DND-41 (cell line): ENCODE data around the gene SLC25A34.

Experiments
- ATAC-seq: fragments of 200-7000 bp; cut with Tn5 transposase; 3 replicates; pipeline ENCODE4 v1.9.1; 2021; ENCODE audit warnings: low read depth; ENCODE audit not compliant: insufficient read depth
- DNase-seq: peaks from one replicate; pipeline ENCODE4 v3.0.0-alpha.2; 2020
- H2AFZ ChIP-seq: 2 replicates; pipeline ENCODE4 v1.6.0; 2012; ENCODE audit warnings: low read depth, low read length
- H3K27ac ChIP-seq: 2 replicates; pipeline ENCODE4 v1.5.1; 2012; ENCODE audit warnings: low read length, inconsistent platforms
- H3K27me3 ChIP-seq: fragments of 200-600 bp; sonication (generic); 2 replicates; pipeline ENCODE4 v1.6.0; 2012; ENCODE audit warnings: low read length, mild to moderate bottlenecking, inconsistent platforms; ENCODE audit not compliant: insufficient read depth, poor library complexity
- H3K36me3 ChIP-seq: 2 replicates; pipeline ENCODE4 v1.5.1; 2012; ENCODE audit warnings: low read length, inconsistent platforms; ENCODE audit not compliant: insufficient read depth
- H3K4me1 ChIP-seq: 2 replicates; pipeline ENCODE4 v1.5.1; 2012; ENCODE audit warnings: mild to moderate bottlenecking, low read length; ENCODE audit not compliant: insufficient read depth
- H3K4me2 ChIP-seq: 2 replicates; pipeline ENCODE4 v1.6.0; 2012; ENCODE audit warnings: mild to moderate bottlenecking, moderate library complexity, low read length, inconsistent platforms; ENCODE audit not compliant: insufficient read depth
- H3K4me3 ChIP-seq, 2 experiments: fragments of 200-600 bp in 1 of 2; shearing (Covaris generic) in 1 of 2; 2 replicates each; pipeline ENCODE4 v1.5.1; 2012 to 2016; ENCODE audit warnings: inconsistent platforms in 2 of 2, low read length in 2 of 2, mild to moderate bottlenecking in 2 of 2, low read depth in 1 of 2, moderate library complexity in 1 of 2
- H3K79me2 ChIP-seq: 2 replicates; pipeline ENCODE4 v1.6.0; 2012; ENCODE audit warnings: low read length, inconsistent platforms; ENCODE audit not compliant: insufficient read depth
- H3K9ac ChIP-seq: 2 replicates; pipeline ENCODE4 v1.6.0; 2012; ENCODE audit warnings: low read depth, mild to moderate bottlenecking, inconsistent platforms, low read length, moderate library complexity
- H3K9me3 ChIP-seq: 2 replicates; pipeline ENCODE4 v1.5.1; 2012; ENCODE audit warnings: low read length, moderate library complexity, mild to moderate bottlenecking, inconsistent platforms; ENCODE audit not compliant: insufficient read depth, severe bottlenecking
- H4K20me1 ChIP-seq: 2 replicates; pipeline ENCODE4 v1.6.0; 2012; ENCODE audit warnings: low read length; ENCODE audit not compliant: insufficient read depth
- CTCF ChIP-seq: IDR thresholded peaks from 2 replicates; pipeline ENCODE4 v1.5.1; 2012; ENCODE audit warnings: borderline replicate concordance, low read length, moderate library complexity, mild to moderate bottlenecking; ENCODE audit not compliant: poor library complexity, severe bottlenecking; ENCODE audit errors: extremely low read depth
- EZH2 ChIP-seq: IDR thresholded peaks from 3 replicates; pipeline ENCODE4 v1.6.1; 2012; ENCODE audit warnings: borderline replicate concordance, low read depth, mild to moderate bottlenecking, moderate library complexity, low read length, inconsistent platforms; ENCODE audit not compliant: severe bottlenecking

Gene SLC25A34

GRCh38 chr1:15727424-15727823 lies 8.6 kb upstream of the SLC25A34 start:
- DNase-seq (no peak), ATAC-seq (no peak)
- Histone ChIP-seq H2AFZ (no peak overlapping the region), H3K27ac (no peak overlapping the region), H4K20me1 (peaks cover 3% of the 10 kb centered on the region; the same call in 1 of the 2 replicates), H3K27me3 (no peaks in the 10 kb centered on the region), H3K4me1 (no peaks in the 10 kb centered on the region), H3K79me2 (no peaks in the 10 kb centered on the region), H3K9ac (no peak overlapping the region), H3K4me2 (no peak overlapping the region), H3K9me3 (no peaks in the 10 kb centered on the region), H3K36me3 (peaks cover 88% of the 10 kb centered on the region), H3K4me3 (no peak overlapping the region)
- TF ChIP-seq EZH2, result no peak
- no peak for TF ChIP-seq CTCF

DNA sequence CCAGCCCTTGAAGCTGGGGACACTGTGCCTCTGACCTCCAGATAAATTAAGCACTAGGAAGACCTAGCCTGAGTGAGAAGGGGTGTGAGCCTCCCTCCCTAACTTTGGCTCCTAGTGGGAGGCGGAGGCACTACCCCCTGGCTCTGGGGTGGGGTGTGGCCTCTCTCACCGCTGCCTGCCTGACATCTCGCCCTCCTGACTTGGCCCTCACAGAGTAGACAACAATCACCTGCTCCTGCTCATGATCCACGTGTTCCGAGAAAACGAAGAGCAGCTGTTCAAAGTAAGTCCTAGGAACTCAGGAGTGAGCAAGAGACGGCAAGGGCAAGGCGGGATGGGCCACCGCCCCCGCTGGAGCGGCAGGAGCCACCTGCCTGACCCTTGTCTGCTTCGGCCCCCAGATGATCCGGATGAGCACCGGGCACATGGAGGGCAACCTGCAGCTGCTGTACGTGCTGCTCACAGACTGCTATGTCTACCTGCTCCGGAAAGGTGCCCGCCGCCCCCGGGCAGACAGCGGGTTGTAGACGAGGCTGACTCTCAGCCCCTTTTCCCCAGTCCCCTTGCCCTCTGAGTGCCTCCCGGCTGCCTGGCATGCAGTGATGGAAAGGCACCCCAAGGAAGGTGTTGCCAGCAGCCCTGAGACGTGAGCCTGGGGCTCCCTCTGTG lies 8.1 kb upstream of the SLC25A34 start:
- ATAC-seq (no peak), DNase-seq (no peak)
- no peaks in the 10 kb centered on the region for H3K4me1 ChIP-seq
- TF ChIP-seq EZH2 (no peak), CTCF (no peak)
- no peak overlapping the region for H3K4me3 ChIP-seq
- H2AFZ ChIP-seq, result no peak overlapping the region
- peaks cover 88% of the 10 kb centered on the region for H3K36me3 ChIP-seq
- H3K27ac ChIP-seq, result no peak overlapping the region
- no peak overlapping the region for H3K9ac ChIP-seq
- no peaks in the 10 kb centered on the region for H3K9me3 ChIP-seq
- H3K4me2 ChIP-seq, result no peak overlapping the region
- no peaks in the 10 kb centered on the region for H3K79me2 ChIP-seq
- H3K27me3 ChIP-seq, result no peaks in the 10 kb centered on the region
- peaks cover 3% of the 10 kb centered on the region; the same call in 1 of the 2 replicates for H4K20me1 ChIP-seq

GRCh38 chr1:15728937-15729657 lies 7.0 kb upstream of the SLC25A34 start:
- ATAC-seq, result no peak
- no peak for TF ChIP-seq CTCF
- no peak for TF ChIP-seq EZH2
- Histone ChIP-seq H3K4me2 (no peak overlapping the region), H3K9me3 (no peaks in the 10 kb centered on the region), H3K36me3 (peaks cover 94% of the 10 kb centered on the region), H3K4me1 (no peaks in the 10 kb centered on the region), H4K20me1 (peaks cover 3% of the 10 kb centered on the region; the same call in 1 of the 2 replicates), H3K27ac (no peak overlapping the region), H3K4me3 (no peak overlapping the region), H3K27me3 (no peaks in the 10 kb centered on the region), H2AFZ (no peak overlapping the region), H3K79me2 (no peaks in the 10 kb centered on the region), H3K9ac (no peak overlapping the region)
- no peak for DNase-seq
